DMS 273 (cell line): Measurements from ENCODE around the gene B4GALT5.
A peak's percentile ranks its signal among the peaks of the same experiment; 100 is the strongest.

Experiments
- DNase-seq: peaks from one replicate; lab custom pipeline; 2025; ENCODE audit not compliant: unreplicated experiment; lab: John Stamatoyannopoulos, UW

B4GALT5 gene

GRCh38 chr20:49701241-49701790, 12.4 kb downstream of the B4GALT5 start:
- peak; percentile 81 for DNase-seq

- no peak for DNase-seq
These were observed 13.1 kb downstream of the B4GALT5 start for GRCh38 chr20:49700411-49701185.

GRCh38 chr20:49699200-49699992, 14.3 kb downstream of the B4GALT5 start:
- no peak for DNase-seq

- no peak for DNase-seq
These were observed 15.2 kb downstream of the B4GALT5 start for GRCh38 chr20:49698477-49698876.

- no peak for DNase-seq
These were observed 16.6 kb downstream of the B4GALT5 start for GRCh38 chr20:49697071-49697470.

- no peak for DNase-seq
These were observed 17.1 kb downstream of the B4GALT5 start for GRCh38 chr20:49696594-49696993.

GRCh38 chr20:49695830-49696229, 17.8 kb downstream of the B4GALT5 start:
- DNase-seq, result no peak

GRCh38 chr20:49694450-49695071, 19.1 kb downstream of the B4GALT5 start:
- no peak for DNase-seq

- no peak for DNase-seq
These were observed 20.1 kb downstream of the B4GALT5 start for GRCh38 chr20:49693435-49694171.

- DNase-seq, result no peak
These were observed 20.7 kb downstream of the B4GALT5 start for GRCh38 chr20:49692941-49693340.

GRCh38 chr20:49691818-49692568, 21.7 kb downstream of the B4GALT5 start:
- no peak for DNase-seq

GRCh38 chr20:49690899-49691620, 22.6 kb downstream of the B4GALT5 start:
- peak; percentile 21 for DNase-seq

GRCh38 chr20:49687595-49688567, 25.8 kb downstream of the B4GALT5 start:
- DNase-seq, result no peak

- DNase-seq, result no peak
These were observed 27.9 kb downstream of the B4GALT5 start for GRCh38 chr20:49685809-49686208.

- DNase-seq, result no peak
These were observed 28.5 kb downstream of the B4GALT5 start for GRCh38 chr20:49685161-49685601.

GRCh38 chr20:49684335-49684997, 29.2 kb downstream of the B4GALT5 start:
- DNase-seq, result no peak

GRCh38 chr20:49682798-49683197, 30.9 kb downstream of the B4GALT5 start:
- no peak for DNase-seq

GRCh38 chr20:49682278-49682677, 31.4 kb downstream of the B4GALT5 start:
- no peak for DNase-seq
